Activated CD4-positive, alpha-beta T cell treated with anti-CD3 and anti-CD28 coated beads for 4 hours (primary cell): ENCODE data around the gene C9orf43.
"Not testable (repeated sequence)": the region's sequence is repeated elsewhere in the genome, so short reads cannot be mapped to it uniquely, and the experiment has no call there.

Experiments used
- DNase-seq, 2 donors: peaks; one replicate each; pipeline ENCODE4 v3.0.0-alpha.2; 2020

C9orf43 gene

GRCh38 chr9:113381909-113382411 is 28.6 kb upstream of the C9orf43 start:
- DNase-seq = no peak

- DNase-seq = no peak
Observed at GRCh38 chr9:113386571-113387393, 23.8 kb upstream of the C9orf43 start.

GRCh38 chr9:113387560-113388230 is 22.9 kb upstream of the C9orf43 start:
- no peak for DNase-seq

- DNase-seq = no peak
Observed at GRCh38 chr9:113388833-113389232, 21.7 kb upstream of the C9orf43 start.

GRCh38 chr9:113389451-113389850 is 21.1 kb upstream of the C9orf43 start:
- DNase-seq = no peak

- DNase-seq = no peak
Observed at GRCh38 chr9:113390192-113390960, 20.2 kb upstream of the C9orf43 start.

- DNase-seq = no peak
Observed at GRCh38 chr9:113391917-113392316, 18.6 kb upstream of the C9orf43 start.

- no peak for DNase-seq
Observed at GRCh38 chr9:113393281-113393680, 17.3 kb upstream of the C9orf43 start.

GRCh38 chr9:113395000-113395861 is 15.3 kb upstream of the C9orf43 start:
- no peak for DNase-seq

GRCh38 chr9:113397203-113397631 is 13.3 kb upstream of the C9orf43 start:
- no peak for DNase-seq

- no peak for DNase-seq
Observed at GRCh38 chr9:113398796-113399195, 11.8 kb upstream of the C9orf43 start.

- no peak for DNase-seq
Observed at GRCh38 chr9:113399646-113400200, 10.8 kb upstream of the C9orf43 start.

GRCh38 chr9:113401027-113401792 is 9.3 kb upstream of the C9orf43 start, which contains the start of gene ALAD:
Gene ALAD (minus strand): TSS chr9:113401284. CDS start chr9:113393559, 7,725 bp downstream.
- peak; percentile 99 to 100 for DNase-seq

- no peak for DNase-seq
Observed at GRCh38 chr9:113403646-113404045, 6.9 kb upstream of the C9orf43 start.

GRCh38 chr9:113406353-113406752 is 4.2 kb upstream of the C9orf43 start:
- not testable (repeated sequence) for DNase-seq

GRCh38 chr9:113406873-113407511 is 3.6 kb upstream of the C9orf43 start:
- peak; percentile 41 for DNase-seq

- no peak for DNase-seq
Observed at GRCh38 chr9:113409481-113409880, 1.1 kb upstream of the C9orf43 start.

GRCh38 chr9:113409883-113410206 is 702 bp upstream of the C9orf43 start:
- DNase-seq = no peak

- no peak for DNase-seq
Observed at GRCh38 chr9:113416149-113416721, 5.7 kb downstream of the C9orf43 start.

- no peak for DNase-seq
Observed at GRCh38 chr9:113417370-113417769, 6.8 kb downstream of the C9orf43 start.
